GM11168 (cell line): ENCODE results near the gene KCNMB2.
"Not testable (repeated sequence)": the region's sequence is repeated elsewhere in the genome, so short reads cannot be mapped to it uniquely, and the experiment has no call there.

Source experiments
- in situ Hi-C: fragments of 300-500 bp; cut with MboI; formaldehyde crosslinking; loops from one replicate; pipeline ENCODE4 v1.12.0; 2022; ENCODE audit warnings: low sequenced_read_pairs; ENCODE audit not compliant: unreplicated experiment

KCNMB2 gene

DNA sequence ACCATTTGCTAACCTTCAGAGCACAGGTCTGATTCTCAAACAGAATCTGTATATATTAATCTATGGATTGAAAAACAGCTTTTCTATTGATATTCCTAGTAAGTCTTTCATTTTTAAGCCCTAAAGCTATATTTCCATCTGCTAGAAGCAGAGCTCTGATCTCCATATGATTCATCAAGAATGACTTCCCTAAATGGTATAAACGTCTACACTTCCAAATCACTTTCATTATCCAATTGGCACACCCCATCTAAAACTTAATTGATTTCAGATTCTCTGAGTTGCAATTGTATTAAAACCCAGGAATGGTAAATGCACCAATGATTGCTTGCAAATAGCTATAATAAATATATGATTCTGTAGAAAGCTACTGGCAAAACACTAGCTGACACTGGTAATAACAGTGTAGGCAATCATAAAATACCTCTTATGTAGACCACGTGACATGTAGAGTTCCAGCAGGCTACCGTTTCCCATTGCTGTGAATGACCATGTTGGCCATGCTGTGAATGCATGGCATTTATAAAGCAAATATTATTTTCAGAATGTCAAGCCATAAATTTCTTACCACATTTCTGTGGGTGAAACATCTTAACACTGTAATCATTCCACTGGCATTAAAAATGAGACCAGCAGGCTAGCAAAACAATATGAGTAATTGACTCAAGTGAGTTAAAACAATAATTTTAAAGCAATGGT is 309.3 kb downstream of the KCNMB2 start:
- in situ Hi-C loops = no loop called here

DNA sequence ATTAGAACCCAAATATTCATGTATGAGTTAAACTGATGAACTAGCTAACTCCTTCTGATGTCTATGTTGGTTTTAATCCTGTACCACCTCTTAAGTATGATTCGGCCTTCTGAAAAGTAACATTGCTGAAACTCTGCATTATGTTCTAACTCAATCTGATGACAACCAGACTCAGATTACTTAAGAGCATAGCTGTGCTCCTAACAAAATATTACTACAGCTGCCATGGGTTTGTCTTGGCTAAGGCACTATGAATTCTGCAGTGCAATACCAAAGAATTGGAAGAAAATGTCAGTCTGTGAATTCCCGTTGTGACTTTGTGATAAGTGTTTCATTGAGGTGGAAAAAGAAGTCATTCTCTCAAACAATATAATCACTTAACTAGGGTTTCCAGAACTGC is 311.0 kb downstream of the KCNMB2 start:
- in situ Hi-C loops = no loop called here

DNA sequence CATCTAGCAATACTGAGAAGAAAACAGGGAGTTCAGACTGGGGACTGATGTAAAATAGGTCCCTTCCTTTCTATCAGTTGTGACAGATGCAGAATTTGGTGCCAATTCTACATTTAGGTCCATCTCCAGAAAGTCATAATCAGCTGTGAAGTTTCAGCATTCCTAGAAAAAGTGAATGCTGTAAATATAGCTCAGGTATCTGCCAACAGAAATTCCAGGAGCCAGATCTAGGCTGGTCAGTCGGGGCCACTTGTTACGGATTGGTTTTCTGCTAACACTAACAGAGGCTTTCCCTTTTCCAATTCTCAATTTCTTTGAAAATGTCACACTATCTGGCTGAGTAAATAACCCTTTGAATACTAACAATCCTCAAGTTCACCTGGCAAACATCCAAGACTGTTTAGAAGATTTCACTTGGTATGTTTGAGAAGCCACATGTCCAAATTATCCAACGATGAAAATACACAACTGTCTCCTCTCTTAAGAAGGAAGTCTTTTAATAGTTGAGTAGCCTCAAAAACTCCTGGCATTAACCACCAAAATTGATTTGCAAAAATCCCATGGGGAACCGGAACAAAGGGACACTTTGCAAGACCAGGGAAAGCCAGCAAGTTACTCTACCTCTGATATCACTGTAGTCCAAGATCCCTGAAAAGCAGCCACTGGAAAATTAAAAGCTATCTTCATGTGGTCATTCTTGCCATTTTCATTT is 313.1 kb downstream of the KCNMB2 start:
- in situ Hi-C loops = no loop called here

DNA sequence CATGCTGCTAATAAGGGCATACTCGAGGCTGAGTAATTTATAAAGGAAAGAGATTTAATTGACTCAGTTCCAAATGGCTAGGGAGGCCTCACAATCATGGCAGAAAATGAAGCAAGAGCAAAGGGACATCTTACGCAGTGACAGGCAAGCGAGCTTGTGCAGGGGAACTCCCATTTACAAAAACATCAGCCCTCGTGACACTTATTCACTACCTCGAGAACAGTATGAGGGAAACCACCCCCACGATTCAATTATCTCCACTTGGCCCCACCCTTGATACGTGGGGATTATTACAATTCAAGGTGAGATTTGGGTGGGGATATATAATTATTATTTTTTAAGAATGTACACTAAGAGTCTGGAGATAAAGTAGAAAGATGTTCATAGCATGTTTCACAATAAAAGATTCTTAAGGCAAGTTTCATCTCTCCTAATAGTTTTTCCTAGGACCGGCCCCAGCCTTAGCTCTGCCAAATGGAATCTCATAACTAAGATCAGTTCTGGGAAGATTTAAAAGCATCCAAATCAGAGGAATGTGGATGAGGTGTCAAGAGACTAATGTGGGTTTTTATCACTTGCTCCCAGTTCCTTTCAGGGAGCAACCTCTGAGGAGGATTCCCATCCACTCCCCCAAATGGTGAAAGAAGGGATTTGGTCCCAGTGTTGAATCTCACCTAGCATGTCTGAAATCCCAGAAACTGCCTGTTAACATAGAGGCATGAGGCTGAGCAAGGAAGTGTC is 314.4 kb downstream of the KCNMB2 start:
- in situ Hi-C loops = no loop called here

DNA sequence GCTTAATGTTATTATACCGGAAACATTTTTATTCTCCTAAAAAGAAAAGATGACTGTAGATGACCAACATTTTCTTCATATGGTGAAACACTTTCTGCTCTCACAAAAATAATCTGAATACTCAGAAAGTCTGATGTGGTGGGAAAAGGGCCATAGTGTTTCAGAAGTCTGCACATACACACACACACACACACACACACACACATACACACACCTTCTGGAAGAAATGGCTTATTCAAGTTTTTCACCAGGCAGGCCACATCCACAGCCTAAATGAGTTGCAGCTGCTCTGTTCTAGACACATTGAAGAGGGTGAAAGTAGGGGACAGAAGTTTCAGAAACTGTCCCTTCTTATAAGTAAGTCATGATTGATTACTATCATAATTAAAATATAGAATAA is 315.3 kb downstream of the KCNMB2 start:
- in situ Hi-C loops = no loop called here

DNA sequence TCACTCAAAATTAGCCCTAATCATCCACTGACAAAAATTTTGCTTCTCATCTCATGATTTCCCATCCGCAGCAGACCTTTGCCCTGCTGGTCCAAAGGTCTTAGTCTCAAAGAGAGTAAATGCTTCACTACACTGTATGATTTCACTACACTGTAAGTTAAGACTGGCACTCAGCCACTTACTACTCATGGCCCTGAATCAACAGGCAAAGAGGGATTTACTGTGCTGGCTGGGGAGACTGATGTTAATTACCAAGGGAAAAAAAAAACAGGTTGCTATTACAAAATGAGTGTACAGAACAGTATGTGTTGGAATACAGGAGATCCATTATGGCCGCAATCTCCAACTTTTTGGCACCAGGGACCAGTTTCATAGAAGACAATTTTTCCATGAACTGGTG is 320.6 kb downstream of the KCNMB2 start:
- in situ Hi-C loops = no loop called here

DNA sequence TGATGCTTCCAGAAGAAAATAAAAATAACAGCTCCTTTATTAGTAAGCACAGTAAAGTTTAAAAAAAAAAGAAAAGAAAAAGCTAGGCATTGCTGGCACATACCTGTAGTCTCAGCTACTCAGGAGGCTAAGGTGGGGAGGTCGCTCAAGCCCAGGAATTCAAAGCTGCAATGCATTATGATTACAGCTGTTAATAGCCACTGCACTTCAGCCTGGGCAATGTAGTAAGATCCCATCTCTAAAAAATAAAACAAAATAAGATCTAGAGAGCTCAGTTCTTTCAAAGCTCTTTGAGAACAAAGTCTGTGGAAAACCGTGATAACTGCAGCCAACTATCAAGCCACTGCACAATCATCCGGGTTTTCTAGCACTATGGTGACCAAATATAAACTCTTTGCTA is 323.1 kb downstream of the KCNMB2 start:
- in situ Hi-C loops = no loop called here

DNA sequence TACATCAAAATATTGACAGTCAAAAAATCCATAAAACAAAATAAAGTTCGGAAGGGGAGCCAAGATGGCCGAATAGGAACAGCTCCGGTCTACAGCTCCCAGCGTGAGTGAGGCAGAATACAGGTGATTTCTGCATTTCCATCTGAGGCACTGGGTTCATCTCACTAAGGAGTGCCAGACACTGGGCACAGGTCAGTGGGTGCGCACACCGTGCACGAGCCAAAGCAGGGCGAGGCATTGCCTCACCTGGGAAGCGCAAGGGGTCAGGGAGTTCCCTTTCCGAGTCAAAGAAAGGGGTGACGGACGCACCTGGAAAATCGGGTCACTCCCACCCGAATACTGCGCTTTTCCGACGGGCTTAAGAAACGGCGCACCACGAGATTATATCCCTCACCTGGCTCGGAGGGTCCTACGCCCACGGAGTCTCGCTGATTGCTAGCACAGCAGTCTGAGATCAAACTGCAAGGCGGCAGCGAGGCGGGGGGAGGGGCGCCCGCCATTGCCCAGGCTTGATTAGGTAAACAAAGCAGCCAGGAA is 323.7 kb downstream of the KCNMB2 start:
- in situ Hi-C loops = not testable (repeated sequence)

DNA sequence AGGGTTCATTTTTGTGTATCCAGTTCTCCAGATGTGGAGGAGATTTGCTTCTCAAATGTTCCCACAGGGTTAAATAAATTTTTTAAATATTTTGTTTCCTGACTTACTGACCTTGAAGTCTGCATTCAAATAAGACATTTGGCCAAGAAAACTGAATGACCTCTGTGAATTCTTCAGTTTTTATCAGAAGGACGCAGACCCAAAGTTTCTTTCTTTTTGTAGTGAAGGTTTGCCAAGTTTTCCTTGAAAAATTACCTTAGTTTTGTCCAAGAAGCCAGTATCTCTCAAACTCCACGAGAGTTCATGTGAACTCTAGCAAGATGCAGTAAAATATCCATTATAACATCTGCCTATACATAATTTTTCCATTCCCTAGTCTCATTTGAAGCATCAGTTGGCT is 332.4 kb downstream of the KCNMB2 start:
- in situ Hi-C loops = no loop called here

DNA sequence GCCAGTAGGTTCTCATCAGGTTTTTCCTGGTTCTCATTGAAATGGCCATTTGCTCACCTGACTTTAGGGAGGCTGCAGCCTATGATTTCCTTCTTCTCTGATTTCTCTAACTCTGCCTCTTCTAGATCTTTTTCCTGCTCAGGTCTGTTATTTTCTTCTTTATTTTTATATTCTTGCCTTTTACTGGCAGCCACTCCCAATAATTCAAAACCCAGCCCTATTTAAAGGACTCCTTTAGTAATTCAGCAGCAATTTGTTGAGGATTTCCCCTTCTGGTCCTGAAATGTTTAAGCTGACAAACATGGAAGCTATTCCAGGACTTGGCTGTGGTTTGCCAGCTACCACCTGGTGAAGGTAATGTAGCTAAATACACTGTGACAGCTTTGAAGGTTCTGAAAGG is 333.8 kb downstream of the KCNMB2 start:
- in situ Hi-C loops = no loop called here

DNA sequence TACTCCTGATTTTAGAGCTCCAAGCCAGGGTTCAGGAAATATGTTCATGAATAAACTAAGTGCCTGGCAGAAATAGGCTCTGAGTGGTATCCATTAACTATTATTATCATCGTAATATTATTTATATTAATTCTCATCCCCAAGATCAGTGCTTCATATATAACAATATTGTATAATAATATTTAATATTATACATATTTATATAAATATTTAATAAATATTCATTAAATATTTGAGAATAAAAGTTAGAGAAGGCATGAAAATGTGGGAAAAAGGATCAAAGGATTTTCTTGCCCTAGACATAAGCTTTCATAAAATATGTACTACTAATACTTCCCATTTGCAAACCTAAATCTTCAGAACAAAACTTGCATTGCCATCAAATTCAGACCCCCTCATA is 338.9 kb downstream of the KCNMB2 start:
- in situ Hi-C loops = no loop called here

DNA sequence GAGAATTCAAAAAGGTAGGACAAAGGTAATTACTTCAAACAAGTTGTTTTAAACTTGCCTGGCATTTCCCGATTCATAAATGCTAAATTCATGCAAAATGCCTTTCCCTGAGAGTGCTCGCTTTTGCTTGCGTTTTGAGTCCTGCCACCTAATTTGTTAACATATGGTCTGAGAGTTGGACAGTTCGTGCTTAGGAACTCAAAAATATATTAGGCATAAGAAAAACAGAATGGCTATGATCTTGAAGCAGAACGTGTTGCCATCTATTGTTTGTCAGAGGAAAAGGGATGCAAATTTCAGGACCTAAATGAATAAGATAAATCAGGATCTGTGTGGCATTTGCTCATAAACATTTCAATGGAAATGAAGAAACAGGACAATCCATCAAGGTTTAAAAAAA is 339.6 kb downstream of the KCNMB2 start:
- in situ Hi-C loops = no loop called here

DNA sequence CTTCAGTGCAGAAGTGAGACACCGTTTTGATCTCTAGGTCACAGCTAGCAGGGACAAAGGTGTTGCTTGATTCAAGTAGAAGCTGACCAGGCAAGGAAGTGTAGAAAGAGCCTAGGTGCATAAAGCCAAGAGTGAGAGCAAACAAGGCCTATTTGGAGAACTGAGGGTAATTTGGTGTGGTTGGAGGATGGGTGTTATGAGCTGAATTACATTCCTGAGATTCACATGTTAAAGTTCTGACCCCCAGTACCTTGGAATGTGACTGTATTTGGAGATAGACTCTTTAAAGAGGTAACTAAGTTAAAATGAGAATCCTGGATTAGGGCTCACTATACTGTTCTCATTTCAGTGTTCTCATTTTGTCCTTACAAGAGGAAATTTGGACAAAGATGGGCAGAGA is 344.0 kb downstream of the KCNMB2 start:
- in situ Hi-C loops = no loop called here
